OCI-LY3 (cell line): ENCODE results near the gene XPO6.

Source experiments
- H2AFZ ChIP-seq: fragments of 200-600, 300-600 bp; shearing (Covaris generic); 2 replicates; pipeline ENCODE4 v1.6.0; 2014; ENCODE audit warnings: antibody characterized with exemption, low read depth, low read length
- H3K27ac ChIP-seq: fragments of 200-600, 300-600 bp; sonication (generic); 2 replicates; pipeline ENCODE4 v1.5.1; 2014; ENCODE audit warnings: mild to moderate bottlenecking, low read length, moderate library complexity, mixed read lengths
- H3K27me3 ChIP-seq: fragments of 200-600, 300-600 bp; sonication (generic); 2 replicates; pipeline ENCODE4 v1.6.1; 2014; ENCODE audit warnings: low read depth, low read length, mixed read lengths
- H3K36me3 ChIP-seq: fragments of 200-600, 300-600 bp; sonication (generic); replicated peaks from 2 replicates; pipeline ENCODE3; 2014; ENCODE audit warnings: low read depth, low read length, mixed read lengths
- H3K4me1 ChIP-seq: fragments of 300-600, 200-600 bp; sonication (generic); 2 replicates; pipeline ENCODE4 v1.6.1; 2014; ENCODE audit warnings: low read length, mixed read lengths
- H3K4me2 ChIP-seq: fragments of 200-600, 300-600 bp; sonication (generic); 2 replicates; pipeline ENCODE4 v1.6.1; 2014; ENCODE audit warnings: low read length, mixed read lengths
- H3K4me3 ChIP-seq: fragments of 300-600, 200-600 bp; sonication (generic); 2 replicates; pipeline ENCODE4 v1.5.1; 2014; ENCODE audit warnings: antibody characterized with exemption, mild to moderate bottlenecking, low read length, moderate library complexity
- H3K79me2 ChIP-seq: fragments of 300-600, 200-600 bp; shearing (Covaris generic); 2 replicates; pipeline ENCODE4 v1.6.1; 2014; ENCODE audit warnings: mild to moderate bottlenecking, low read length, mixed read lengths
- H3K9ac ChIP-seq: fragments of 300-600, 200-600 bp; shearing (Covaris generic); 2 replicates; pipeline ENCODE4 v1.6.0; 2014; ENCODE audit warnings: mild to moderate bottlenecking, low read length, moderate library complexity
- H3K9me3 ChIP-seq: fragments of 200-600, 300-600 bp; shearing (Covaris generic); 2 replicates; pipeline ENCODE4 v1.6.1; 2014; ENCODE audit warnings: low read length, mixed read lengths; ENCODE audit not compliant: insufficient read depth
- H4K20me1 ChIP-seq: fragments of 200-600, 300-600 bp; sonication (generic); 2 replicates; pipeline ENCODE4 v1.6.1; 2016; ENCODE audit warnings: low read length, mixed read lengths; ENCODE audit not compliant: insufficient read depth
- EZH2phosphoT487 ChIP-seq: fragments of 200-600 bp; shearing (Covaris generic); IDR thresholded peaks from 2 replicates; pipeline ENCODE4 v1.6.1; 2018; ENCODE audit warnings: antibody characterized with exemption, mixed run types, low read depth
- TF ChIP-seq, protein P1 (sequence below): fragments of 200-600, 300-600 bp; sonication (generic); IDR thresholded peaks from 2 replicates; pipeline ENCODE4 v1.5.1; 2014; ENCODE audit warnings: antibody characterized with exemption, low read length, low read depth

Gene XPO6

DNA sequence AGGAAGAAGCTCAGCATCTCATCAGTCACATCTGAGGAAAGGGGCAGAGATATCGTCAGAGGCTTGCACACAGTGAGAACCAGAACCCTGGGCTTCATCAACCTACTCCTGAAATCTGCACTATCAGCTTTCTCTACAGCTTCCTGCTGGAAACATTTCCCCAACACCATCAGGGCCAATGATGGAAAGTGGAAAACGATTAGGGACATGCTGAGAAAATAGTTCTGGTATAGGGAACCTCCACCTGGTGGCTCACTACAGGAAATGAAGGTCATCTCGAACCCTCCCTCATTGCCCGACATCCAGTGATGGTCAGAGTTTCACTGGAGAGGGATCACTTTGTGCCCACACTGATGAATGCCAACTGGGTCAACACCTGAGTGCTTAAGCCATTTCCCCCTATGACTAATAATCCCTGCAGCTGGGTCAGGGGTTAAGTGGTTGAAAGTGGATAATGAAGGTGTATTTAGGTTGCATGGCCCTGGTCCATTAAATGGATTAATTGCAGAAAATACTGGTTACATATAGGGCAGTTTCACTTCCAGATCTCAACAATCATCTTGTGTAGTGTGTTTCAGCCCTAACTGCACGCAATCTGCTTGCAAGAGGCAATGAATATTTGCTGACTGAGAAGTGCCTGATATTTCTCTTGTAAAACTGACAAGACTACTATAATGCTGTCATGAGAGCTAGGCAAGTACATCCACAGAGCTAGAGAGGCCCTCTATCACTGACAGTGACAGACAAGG, 105.1 kb downstream of the XPO6 start:
- H3K79me2 ChIP-seq = peaks cover 23% of the 10 kb centered on the region
- H3K9me3 ChIP-seq = no peaks in the 10 kb centered on the region
- peaks cover 85% of the 10 kb centered on the region for H3K36me3 ChIP-seq
- no peaks in the 10 kb centered on the region for H3K27me3 ChIP-seq
- no peak overlapping the region for H3K4me3 ChIP-seq
- H2AFZ ChIP-seq = no peak overlapping the region
- H3K9ac ChIP-seq = no peak overlapping the region
- H3K4me1 ChIP-seq = no peaks in the 10 kb centered on the region
- H4K20me1 ChIP-seq = peaks cover 10% of the 10 kb centered on the region; the same call in 1 of the 2 replicates
- no peak overlapping the region for H3K4me2 ChIP-seq
- no peak overlapping the region for H3K27ac ChIP-seq
- TF ChIP-seq EZH2phosphoT487 = no peak
- TF ChIP-seq, protein P1, sequence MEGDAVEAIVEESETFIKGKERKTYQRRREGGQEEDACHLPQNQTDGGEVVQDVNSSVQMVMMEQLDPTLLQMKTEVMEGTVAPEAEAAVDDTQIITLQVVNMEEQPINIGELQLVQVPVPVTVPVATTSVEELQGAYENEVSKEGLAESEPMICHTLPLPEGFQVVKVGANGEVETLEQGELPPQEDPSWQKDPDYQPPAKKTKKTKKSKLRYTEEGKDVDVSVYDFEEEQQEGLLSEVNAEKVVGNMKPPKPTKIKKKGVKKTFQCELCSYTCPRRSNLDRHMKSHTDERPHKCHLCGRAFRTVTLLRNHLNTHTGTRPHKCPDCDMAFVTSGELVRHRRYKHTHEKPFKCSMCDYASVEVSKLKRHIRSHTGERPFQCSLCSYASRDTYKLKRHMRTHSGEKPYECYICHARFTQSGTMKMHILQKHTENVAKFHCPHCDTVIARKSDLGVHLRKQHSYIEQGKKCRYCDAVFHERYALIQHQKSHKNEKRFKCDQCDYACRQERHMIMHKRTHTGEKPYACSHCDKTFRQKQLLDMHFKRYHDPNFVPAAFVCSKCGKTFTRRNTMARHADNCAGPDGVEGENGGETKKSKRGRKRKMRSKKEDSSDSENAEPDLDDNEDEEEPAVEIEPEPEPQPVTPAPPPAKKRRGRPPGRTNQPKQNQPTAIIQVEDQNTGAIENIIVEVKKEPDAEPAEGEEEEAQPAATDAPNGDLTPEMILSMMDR = no peak

DNA sequence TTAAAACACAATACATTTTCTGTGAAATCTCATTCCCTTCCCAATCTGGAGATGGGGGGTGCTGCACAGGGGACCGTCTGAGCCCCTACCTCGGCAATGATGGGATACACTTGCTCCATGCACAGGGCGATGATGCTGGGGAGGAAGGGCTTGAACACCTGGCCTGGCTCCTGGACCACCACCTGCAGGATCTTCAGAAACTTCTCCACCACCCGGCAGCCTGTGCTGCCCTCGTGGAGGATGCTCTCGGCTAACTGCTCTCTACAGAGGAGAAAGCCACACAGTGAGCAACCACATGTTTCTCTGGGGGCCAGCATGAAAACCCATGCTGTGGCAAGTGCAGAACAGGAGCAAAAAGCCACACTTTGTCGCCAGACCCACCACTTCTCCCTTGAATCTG, 105.8 kb downstream of the XPO6 start:
- Histone ChIP-seq H3K36me3 (peaks cover 87% of the 10 kb centered on the region), H3K4me3 (no peak overlapping the region), H3K4me1 (no peaks in the 10 kb centered on the region), H3K27me3 (no peaks in the 10 kb centered on the region), H3K4me2 (no peak overlapping the region), H3K27ac (no peak overlapping the region), H4K20me1 (peaks cover 10% of the 10 kb centered on the region; the same call in 1 of the 2 replicates), H3K9me3 (no peaks in the 10 kb centered on the region), H3K79me2 (peaks cover 23% of the 10 kb centered on the region), H2AFZ (no peak overlapping the region), H3K9ac (no peak overlapping the region)
- TF ChIP-seq EZH2phosphoT487 = no peak
- TF ChIP-seq, protein P1 = no peak

DNA sequence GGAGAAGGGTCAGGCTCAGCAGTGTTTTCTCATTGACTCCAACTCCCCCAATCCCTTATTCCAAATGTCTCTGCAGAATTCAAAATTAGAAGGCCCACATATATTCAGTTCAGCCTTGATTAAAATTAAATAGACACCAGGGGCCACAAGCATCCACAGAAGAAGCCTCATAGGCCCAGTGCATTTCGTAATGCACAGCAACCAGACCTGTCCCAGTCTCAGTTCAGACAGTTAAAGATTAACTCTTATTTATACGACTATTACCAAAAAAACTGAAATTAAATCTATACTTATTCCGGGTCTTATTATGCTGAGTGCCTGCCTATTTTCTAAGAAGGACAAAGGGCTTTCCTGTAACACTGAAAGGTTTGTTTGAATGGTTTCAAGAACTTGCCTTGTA, 106.5 kb downstream of the XPO6 start:
- Histone ChIP-seq H3K9ac (no peak overlapping the region), H3K27ac (no peak overlapping the region), H4K20me1 (peaks cover 7% of the 10 kb centered on the region; the same call in 1 of the 2 replicates), H3K4me3 (no peak overlapping the region), H3K79me2 (peaks cover 18% of the 10 kb centered on the region), H3K36me3 (peaks cover 88% of the 10 kb centered on the region), H3K9me3 (no peaks in the 10 kb centered on the region), H2AFZ (no peak overlapping the region), H3K4me2 (no peak overlapping the region), H3K4me1 (no peaks in the 10 kb centered on the region), H3K27me3 (no peaks in the 10 kb centered on the region)
- TF ChIP-seq, protein P1 = no peak
- no peak for TF ChIP-seq EZH2phosphoT487

DNA sequence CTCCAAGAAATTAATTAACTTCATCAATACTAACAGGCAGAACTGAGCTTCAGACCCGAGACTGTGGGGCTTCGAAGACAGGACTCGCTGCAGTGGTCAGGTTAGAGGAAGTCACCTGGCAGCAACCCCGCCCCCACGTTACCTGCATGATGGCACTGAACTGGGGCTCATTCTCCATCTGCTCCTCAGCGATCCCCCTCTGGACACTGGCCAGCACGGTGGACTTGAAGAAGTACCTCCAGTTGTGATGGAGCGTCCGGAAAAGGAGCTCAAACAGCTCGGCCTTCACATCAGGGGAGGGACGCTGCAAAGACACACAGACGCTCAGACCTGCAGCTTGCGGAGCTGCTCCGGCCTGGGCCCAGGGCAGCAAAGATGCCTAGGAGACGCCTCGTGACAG, 107.4 kb downstream of the XPO6 start:
- Histone ChIP-seq H3K79me2 (peaks cover 10% of the 10 kb centered on the region), H2AFZ (no peak overlapping the region), H3K9me3 (no peaks in the 10 kb centered on the region), H3K36me3 (peaks cover 85% of the 10 kb centered on the region), H3K27ac (no peak overlapping the region), H3K4me2 (no peak overlapping the region), H3K4me1 (no peaks in the 10 kb centered on the region), H3K9ac (no peak overlapping the region), H3K27me3 (no peaks in the 10 kb centered on the region), H4K20me1 (peaks cover 7% of the 10 kb centered on the region; the same call in 1 of the 2 replicates), H3K4me3 (no peak overlapping the region)
- TF ChIP-seq EZH2phosphoT487 = no peak
- TF ChIP-seq, protein P1 = no peak
